Raji (cell line): ENCODE results near the gene RAD52.

ENCODE experiments used
- POLR2A ChIP-seq: IDR thresholded peaks from 2 replicates; pipeline ENCODE4 v1.6.1; 2011; ENCODE audit warnings: low read depth, low read length, control low read depth; ENCODE audit not compliant: insufficient read depth

RAD52 gene

DNA sequence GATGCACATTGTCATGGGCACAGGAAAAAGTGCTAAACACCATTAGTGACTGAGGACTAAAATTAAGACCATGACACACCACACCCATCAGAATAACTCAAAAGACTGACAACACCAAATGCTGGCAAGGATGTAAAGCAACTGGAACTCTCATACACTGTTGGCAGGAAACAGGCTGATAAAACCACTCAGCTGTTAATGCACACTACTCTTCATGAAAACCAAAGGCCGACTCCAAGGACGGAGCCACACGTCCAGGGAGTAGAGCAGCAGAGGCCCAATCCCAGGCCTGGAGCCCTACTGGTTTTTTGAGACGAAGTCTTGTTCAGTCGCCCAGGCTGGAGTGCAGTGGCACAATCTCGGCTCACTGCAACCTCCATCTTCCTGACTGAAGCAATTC, 6.4 kb downstream of the RAD52 start:
- no peak for TF ChIP-seq POLR2A

DNA sequence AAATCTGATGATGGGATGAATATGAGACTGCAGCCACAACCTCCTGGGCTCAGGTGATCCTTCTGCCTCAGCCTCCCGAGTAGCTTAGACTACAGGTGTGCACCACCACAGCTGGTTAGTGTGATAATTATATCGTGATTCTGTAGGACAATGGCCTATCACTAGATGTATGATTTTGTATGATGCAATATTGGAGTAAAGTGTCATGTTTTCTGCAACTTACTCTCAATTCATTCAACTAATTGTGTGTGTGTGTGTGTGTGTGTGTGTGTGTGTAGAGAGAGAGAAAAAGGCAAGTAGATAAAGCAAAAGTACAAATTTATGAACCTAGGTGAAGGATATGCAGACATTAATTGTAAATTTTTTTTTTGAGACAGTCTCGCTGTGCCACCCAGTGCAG, 10.7 kb downstream of the RAD52 start:
- TF ChIP-seq POLR2A: no peak

DNA sequence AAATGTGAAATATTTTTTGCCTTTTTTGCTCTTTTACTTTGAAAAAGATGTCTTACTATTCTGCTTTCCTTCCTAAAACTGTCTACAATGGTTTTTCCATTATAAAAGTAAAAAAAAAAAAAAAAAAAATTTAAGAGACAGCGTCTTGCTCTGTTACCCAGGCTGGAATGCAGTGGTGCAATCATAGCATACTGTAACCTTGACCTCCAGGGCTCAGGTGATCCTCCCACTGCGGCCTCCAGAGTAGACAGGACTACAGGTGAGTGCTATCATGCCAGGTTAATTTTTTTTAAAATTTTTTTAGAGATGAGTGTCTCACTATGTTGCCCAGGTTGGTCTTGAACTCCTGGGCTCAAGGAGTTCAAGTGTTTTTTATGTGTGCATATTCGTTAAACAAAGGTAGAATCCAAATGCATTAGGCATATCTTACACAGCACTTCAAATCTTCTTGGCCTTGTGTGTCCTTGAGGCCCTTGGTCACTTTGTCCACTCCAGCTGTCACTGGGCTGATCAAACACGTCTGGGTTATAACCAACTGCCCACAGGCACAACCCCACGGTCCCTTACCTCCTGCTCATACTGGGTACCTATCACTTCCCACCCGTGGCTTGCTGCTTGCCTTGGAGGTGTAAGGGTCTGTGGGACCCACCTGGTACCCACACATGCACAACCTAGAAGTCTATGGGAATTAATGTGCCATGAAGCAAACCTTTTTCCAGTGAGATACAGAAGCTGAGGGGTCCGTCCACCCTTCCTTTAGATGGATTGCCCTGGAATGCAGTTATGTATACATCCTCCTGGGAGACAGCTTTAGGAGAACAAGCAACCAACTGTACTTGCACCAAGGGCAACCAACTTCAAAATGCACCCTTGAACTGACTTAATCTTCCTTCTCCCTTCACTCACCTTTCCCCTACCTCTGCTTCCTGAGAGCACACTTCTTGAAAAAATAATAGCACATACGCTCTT, 12.8 kb downstream of the RAD52 start:
- TF ChIP-seq POLR2A: no peak

DNA sequence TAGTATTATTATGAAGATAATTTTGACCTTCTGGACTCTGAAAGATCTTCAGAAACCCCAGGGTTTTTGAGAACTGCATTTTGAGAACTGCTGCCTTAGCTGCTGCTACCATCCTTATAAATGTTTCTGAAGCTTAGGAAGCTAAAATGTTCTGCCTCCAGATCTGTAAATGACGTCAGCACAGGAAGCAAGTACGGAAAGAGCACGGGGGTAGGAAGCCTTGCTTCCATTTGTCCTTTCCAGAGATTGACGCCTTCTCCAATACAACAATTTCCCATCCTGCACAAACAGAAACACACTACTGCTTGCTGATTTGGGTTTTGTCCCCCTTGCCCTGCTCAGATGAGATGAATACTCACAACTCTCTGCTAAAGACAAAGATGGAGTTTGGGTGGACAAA, 17.9 kb downstream of the RAD52 start:
- no peak for TF ChIP-seq POLR2A

DNA sequence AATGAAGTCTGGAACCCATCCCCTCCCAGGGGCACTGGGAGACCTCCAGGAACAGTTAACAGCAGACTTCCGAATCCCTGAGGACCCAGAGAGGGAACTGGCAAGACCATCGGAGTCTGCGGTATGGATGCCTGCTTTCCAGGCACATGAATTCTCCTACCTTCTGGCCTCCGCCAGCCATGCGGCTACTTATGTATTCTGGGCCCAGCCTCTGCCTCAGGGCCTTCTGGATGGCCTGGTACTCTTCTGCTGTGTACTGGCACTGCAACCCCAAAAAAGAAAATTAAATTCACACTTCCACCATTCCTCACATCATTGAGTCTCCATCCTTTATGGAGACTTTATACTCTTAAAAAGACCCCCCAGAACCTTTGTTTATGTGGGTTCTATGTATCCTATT, 18.4 kb downstream of the RAD52 start:
- TF ChIP-seq POLR2A: no peak

DNA sequence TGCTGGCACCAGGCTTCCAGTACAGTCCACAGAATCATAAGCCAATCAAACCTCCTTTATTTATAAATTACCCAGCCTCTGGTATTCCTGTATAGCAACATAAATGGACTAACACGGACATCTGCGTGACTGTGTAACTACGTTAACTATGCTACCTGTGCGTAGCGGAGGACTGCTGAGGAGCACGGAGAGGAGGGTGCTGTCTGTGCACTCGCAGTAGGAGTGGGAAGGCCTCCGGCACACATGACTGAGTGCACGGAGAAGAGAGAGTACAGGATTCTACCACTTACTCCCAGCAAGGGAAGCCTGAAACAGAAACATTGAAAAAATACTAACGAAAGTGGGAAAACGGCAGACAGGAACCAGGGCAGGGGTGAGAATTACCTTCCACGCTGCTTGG, 22.9 kb downstream of the RAD52 start:
- TF ChIP-seq POLR2A: no peak

DNA sequence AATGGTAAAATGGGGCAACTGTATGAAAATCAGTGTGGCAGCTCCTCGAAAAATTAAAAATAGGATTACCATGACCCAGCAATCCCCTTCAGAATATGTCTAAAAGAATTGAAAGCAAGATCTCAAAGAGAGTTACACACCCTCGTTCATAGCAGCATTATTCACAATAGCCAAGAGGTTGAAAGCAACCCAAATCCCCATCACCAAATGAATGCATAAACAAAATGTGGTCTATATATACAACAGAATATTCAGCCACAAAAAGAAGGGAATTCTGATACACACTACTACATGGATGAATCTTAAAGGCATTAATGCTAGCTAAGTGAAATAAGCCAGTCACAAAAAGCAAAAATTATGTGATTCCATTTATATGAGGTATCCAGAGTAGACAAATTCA, 27.2 kb downstream of the RAD52 start:
- TF ChIP-seq POLR2A: no peak

DNA sequence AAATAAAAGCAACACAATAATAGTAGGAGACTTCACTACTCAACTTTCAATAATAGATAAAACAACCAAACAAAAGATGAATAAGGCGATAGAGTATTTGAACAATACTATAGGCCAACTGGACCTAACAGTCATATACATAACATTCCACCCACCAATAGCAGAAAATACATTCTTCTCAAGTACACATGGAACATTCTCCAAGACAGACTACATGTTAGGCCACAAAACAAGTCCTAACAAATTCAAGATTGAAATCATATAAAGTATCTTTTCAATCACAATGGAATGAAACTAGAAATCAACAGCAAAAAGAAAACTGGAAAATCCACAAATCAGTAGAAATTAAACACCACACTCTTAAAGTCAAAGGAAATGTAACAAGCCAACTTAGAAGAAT, 28.8 kb downstream of the RAD52 start:
- no peak for TF ChIP-seq POLR2A

DNA sequence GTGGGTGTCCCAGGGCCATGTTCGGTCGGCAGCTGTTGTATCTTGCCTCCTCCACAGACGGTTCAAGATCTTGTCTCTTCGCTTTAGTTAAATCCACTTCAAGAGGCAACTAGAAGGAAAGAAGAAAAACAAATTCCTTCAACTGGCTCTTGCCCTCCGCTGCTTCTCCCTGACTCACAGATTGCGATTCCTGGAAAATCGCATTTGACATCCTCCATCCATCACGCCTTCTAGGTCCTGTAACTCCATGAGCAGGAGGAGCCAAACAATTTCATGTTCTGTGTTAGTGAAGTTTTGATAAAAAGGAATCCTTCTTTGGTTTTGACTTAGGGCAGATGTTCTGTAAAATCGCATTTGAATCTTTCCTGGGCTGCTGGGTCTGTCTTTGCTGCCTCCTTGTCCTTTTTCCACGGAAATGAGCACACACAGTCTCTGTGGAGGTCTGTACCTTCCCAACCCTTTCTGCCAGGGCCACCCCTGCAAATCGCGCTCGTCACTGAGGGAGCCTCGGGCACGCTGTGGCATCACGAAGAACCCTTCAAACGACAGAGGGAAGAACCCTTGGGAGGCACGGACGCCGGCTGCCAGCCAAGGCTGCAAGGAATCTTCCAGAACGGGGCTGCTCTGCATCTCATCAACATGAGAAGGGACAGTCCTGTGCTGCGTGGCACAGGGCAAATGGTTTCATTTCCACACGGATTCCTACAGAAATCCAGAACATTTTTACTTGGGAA, 32.6 kb downstream of the RAD52 start:
- TF ChIP-seq POLR2A: no peak

DNA sequence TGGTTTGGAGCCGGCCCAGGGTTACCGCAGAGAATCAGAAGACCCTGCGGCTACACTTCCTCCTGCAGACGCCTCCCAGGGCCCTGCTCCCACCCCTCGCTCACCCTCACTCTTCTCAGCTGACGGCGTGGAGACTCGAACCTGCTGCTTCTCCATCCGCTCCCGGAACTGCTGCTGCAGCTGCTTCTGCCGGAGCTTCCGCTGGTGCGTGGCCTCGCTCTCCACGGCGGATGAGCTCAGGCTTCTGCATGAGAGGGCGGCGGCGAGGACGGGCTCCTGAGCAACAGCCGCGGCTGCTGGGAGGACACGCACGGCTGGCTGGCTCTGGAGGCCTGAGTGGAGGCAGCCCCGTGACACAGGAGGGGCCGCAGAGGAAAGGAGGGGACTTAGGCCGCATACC, 33.3 kb downstream of the RAD52 start:
- TF ChIP-seq POLR2A: no peak

DNA sequence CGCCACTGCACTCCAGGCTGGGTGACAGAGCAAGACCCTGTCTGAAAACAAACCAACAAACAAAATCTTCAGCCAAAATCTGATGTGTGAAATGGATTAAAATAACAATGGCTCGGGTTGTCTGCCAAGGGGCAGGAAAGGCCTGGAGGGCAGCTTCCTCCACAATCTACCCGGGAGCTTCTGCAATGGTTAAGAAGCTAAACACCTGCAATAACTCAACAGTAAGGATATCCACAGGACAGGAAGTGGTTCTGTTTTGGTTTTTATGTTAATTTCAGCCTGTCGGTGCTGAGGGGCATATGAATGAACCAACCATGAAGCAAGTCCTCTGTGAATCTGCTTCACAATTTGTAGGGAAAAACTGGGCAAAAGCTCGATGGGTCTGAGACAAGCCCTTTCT, 34.4 kb downstream of the RAD52 start:
- TF ChIP-seq POLR2A: no peak

DNA sequence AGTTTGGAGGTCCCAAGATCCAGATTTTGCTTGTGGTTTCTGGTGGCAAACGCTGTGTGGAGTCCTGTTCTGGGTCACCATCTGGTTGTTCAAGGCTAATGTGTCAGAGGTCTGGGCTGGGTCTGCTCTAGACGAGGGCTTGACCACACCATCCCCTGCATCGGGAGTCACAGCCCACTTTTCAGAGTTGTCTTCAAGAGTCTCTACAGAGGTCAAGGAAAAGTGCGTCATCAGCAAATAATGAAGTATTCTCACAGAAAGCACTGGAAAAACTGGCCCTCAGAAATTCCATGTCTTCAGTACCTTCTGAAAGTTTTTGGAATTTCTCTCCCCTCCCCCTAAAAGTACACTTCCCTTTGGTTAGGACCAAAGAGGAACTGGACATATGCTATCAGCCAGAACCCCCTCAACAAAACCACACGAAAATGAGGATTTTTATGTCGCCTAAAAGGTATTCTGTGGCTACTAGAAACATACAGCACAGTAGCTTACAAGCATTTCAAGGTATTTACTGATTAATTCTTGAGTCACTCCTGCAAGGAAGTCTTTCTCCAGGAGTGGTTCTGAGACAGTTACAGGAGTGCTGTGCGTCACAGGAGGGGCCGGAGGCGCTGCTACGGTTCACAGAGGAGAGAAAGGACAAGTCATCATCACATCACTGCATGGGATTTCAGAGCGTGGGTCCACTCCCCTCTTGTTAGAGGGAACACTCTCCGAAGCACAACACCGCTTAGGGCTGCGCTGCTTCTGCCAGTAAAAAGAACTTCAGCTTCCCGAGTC, 35.4 kb downstream of the RAD52 start:
- no peak for TF ChIP-seq POLR2A

DNA sequence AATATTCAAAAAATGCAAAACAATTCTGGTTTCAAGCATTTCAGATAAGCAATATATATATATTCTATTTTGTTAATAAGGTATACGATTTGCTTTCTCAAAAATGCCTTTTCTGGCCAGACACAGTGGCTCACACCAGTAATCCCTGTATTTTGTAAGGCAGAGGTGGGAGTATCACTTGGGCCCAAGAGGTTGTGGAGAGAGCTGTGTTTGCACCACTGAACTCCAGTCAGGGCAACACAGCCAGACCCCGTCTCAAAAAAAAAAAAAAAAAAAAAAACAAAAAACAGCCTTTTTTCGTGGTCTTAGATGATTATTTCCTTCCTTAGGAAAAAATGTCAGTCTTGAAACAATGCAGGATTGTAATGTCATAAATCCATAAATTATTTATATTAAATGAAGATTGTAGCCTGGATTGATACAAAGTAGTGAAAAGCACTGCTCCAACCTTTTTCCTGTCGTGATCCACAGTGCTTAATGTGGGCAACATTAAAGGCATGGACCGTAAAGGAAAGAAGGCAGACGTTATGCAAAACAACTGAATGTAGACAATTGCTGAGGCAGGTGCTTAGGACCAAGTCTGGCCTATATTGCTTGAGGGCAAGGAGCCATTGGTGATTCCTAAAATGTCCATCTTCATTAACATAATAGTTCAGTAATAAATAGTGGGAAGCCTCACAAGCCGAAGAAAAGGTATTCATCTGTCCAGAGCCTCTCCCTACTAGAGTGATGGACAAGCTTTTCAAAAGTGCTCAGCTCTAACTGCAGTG, 36.8 kb downstream of the RAD52 start:
- TF ChIP-seq POLR2A: no peak

DNA sequence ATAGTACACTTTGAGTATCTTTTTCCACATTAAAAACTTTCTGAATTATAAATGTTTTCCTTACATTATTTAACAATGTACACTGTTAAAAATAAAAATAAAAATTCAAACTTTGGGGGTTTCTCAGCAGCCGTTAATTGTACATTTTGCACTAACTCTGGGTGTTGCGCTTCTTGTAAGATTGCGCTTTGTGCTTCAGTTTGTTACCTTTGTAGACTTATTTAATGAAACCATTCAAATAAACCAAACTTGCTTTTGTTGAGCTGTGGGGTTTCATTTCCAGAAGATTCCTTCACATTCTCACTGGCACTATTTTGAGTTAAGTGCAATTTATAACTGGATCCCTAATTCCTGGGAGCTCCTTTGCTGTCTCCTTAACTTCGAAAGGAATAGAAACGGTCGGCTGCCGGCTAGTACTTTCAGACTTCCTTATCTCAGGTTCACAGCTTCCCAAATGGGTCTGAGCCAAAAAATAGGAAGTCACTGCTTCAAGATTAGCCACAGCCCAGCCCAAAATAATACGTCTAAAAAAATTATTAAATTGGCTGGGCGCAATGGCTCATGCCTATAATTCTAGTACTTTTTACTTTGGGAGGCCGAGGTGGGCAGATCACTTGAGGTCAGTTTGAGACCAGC, 38.2 kb downstream of the RAD52 start:
- TF ChIP-seq POLR2A: no peak
